ENCODE results near the gene SCNN1B.

GRCh38 chr16:23294260-23294659, 7.8 kb upstream of the SCNN1B start:
- TF ChIP-seq CTCF (conservative IDR thresholded peaks at IDR 0.05 in 1 of 2, IDR thresholded peaks at IDR 0.05 in 1 of 2; ENCODE audit: low read depth in 1 of 2, low read length in 2 of 2): no peak
- no peak for TF ChIP-seq EZH2 (IDR thresholded peaks at IDR 0.05; ENCODE audit: low read length, missing control alignments)
